HG03565 (cell line): ENCODE results near the gene UBAP1.
A peak's percentile ranks its signal among the peaks of the same experiment; 100 is the strongest.
"Not testable (repeated sequence)": the region's sequence is repeated elsewhere in the genome, so short reads cannot be mapped to it uniquely, and the experiment has no call there.

Source experiments
- ATAC-seq: cut with Tn5 transposase; IDR thresholded peaks from one replicate; pipeline ENCODE4 v1.9.1; 2021; ENCODE audit warnings: mild to moderate bottlenecking, moderate library complexity; ENCODE audit not compliant: unreplicated experiment

Gene UBAP1

DNA sequence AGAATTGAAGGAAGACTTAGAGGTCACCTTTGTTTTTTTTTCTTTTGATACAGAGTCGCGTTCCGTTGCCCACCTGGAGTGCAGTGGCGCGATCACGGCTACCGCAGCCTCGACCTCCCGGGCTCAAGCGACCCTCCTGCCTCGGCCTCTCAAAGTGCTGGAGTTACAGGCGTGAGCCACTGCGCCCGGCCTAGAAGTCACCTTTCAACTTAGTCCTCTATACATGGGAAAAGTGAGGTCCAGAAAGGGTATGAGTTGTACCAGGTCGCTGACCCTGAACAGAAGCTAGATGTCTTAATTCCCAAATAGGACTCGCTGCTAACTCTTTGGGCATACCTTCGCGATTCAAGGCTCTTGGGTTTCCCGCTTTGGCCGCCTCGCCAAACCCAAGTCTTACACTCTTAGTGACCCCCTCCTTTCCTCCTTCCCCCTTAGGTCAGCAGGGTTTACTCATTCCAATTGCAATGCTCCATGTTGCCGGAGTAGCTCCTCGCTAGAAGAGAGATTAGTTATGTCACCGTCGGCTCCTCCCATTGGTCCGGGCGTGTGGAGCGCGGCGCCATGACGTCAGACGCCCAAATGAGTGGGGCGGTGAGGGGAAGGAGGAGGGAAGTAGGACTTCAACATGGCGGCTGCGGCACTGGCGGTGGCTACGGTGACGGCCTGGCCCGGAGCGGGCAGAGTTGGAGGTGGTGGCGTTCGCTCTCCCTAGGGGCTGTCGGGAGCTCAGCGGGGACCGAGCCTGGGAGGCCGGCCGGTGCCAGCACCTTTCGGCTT lies at the start of gene UBAP1:
Gene UBAP1 (plus strand): TSS at position 608 of the 777 bp plus-strand sequence. CDS start 41,872 bp downstream, outside the sequence.
- peak; percentile 95 for ATAC-seq

DNA sequence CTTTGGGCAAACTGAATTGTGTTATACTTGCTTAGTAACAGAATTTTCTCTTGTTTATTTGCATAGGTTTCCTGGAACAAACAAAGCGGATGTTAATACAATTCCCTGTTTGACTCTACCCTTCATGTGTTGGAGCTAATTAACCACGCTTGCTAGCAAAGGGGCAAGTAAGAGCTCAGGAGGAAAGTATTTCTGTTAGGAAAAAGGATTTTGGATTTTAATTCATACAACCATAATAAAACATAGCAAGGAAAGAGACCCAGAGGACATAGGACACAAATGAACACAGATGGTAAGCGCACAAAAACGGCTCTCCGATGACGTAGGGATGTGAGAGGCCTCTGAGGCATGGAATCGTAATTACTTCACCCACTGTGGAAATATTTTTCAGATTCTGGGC lies 47.3 kb upstream of the UBAP1 start:
- no peak for ATAC-seq

DNA sequence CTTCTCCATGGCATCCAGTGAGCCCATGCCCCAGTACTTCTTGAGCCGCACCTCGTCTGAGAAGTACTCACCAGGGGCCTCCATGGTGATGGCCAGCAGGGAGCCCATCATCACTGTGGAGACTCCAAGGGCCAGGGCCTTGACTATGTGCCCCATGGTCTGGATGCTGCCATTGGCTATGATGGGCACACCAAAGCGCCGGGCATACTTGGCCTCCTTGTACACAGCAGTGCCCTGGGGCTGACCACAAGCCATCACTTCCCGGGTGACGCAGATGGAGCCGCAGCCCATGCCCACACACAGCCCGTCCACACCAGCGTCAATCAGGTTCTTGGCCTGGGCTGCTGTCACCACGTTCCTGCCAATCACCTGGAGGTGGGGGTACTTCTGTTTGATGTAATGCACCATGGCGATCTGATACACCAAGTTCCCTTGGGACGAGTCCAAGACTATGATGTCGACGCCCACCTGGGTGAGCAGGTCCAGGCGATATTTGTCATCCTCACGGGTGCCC lies 45.4 kb upstream of the UBAP1 start:
- ATAC-seq = no peak

DNA sequence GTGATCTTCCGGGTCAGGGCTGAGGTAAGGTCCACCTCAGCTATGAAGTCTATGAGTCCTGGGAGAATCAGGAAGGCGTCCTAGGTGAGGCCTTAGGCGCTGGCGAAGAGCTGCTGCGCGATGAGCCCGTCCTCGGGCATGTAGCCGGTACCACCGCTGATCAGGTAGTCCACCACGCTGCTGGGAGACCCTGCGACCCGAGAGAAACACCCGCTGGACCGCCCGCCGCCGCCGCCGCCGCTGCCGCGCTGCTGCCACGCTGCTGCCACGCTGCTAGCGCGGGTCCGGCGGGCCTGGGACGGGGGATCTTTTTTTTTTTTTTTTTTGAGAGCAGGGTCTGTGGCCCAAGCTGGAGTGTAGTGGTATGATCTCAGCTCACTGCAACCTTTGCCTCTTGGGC lies 44.3 kb upstream of the UBAP1 start:
- ATAC-seq = no peak

DNA sequence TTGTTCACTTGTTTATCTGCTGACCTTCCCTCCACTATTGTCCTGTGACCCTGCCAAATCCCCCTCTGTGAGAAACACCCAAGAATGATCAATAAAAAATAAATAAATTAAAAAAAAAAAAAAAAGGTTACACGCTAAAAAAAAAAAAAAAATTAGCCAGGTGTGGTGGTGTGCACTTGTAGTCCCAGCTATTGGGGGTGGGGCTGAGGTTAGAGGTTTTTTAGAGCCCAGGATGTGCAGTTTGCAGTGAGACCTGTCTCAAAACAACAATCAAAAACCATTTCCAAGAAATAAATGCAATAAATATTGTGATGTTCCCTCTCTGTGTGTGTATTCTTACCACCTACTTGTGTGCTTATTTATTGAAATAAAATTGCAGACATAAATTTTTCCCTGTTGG lies 40.2 kb upstream of the UBAP1 start:
- ATAC-seq = not testable (repeated sequence)

DNA sequence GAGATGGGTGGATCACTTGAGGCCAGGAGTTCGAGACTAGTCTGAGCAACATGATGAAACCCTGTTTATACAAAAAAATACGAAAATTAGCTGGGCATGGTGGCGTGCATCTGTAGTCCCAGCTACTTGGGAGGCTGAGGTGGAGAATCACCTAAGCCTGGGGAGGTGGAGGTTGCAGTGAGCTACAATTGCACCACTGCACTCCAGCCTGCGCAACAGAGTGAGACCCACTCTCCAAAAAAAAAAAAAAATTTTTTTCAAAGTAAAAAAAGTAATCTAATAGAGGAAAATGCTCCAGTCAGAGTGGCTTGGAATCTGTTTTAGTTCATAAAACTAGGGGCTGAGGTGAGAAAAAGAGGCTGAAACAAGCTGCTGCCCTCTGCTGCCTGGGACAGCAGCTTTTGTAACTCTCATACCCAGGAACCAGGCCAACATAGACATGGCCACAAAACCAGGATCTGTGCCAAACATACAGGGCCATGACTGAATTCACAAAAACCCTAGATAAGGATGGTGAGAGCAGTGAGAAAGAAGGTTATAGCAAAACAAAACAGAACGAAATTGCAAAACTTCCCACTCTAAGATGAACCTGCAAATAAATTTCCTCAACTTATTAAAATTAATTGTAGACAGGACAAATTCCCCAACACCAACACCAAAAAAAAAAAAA lies 39.2 kb upstream of the UBAP1 start:
- ATAC-seq = no peak

DNA sequence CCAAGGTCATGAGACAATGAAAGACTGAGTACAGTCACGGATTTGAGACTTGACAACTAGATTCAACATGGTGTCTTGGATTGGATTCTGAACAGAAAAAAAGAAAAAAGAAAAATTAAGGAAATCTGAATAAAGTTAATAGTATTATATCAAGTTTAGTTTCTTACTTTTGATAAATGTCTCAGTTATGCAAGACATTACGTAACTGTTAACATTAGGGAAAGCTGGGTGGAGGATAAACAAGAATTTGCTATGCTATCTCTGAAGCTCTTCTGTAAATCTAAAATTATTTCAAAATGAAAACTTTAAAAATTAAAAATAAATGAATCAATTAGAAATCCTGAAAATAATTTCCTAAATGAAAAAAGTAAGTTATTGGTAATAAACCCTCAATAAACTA lies 38.0 kb upstream of the UBAP1 start:
- no peak for ATAC-seq

DNA sequence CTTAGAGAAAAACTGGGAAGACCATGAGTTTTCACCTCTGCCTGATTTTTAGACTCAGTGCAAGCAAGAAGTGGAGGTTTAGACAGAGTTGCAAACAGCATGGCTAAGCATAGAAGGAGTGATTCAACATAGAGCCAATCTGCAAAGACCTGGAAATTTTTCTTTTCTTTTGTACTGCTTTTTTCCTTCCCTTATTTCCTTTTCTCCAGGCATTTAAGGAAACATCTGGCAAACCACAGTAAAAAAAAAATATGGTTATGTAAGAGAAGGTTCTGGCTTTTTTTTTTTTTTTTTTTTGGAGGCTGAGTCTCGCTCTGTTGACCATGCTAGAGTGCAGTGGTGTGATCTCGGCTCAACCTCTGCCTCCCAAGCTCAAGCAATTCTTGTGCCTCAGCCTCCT lies 35.7 kb upstream of the UBAP1 start:
- ATAC-seq = no peak

DNA sequence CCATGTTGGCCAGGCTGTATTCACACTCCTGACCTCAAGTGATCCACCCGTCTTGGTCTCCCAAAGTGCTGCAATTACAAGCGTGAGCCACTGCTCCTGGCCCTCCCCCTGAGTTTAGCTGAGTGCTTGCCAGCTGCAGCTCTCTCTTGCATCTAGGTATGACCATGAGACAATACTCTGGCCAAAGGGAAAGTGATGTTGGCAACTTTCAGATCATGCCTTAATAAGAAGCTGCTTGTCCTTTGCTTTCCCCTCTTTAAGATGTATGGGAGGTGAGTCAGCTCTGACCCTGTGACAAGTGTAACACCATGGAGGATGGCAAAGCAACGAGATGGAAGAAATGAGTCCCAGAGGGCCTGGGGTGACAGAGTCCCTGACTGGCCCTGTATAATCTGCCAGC lies 33.7 kb upstream of the UBAP1 start:
- ATAC-seq = no peak

DNA sequence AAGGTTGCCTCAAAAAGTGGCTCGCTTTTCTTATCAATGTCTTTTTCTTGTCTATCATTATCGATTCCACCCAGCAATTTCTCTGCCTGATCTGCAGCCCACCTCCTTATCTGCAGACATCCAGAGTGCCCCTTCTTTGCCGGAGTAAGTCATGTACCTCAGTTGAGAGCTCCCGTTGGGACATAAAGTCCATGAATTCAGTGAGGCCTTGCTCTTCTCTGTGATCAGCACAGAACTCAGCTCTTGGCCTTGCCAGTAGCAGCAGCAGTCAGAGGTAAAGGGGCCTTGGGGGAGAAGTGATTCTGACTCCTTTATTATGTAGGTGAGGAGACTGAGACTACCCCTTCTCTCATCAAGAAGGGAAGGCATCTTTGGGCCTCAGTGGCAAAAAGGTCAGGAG lies 27.4 kb upstream of the UBAP1 start:
- ATAC-seq = no peak

DNA sequence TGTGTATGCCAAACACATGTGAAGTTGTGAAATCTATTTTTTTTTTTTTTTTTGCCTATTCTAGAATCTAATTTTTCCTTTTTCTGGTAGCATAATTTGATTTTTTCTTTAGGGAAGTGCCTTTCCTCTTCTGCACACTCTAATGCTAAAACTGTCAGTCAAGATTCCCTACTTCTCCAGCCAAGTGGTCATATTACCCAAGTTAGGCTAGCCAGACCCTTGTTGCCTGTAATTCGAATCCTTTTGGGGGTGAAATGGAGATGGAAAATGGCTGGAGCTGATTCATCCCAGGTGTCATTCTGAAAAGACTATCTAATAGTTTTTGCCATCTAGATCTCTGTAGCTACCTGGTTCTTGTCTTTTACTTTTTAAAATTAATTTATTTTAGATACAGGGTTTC lies 24.8 kb upstream of the UBAP1 start:
- ATAC-seq = no peak

DNA sequence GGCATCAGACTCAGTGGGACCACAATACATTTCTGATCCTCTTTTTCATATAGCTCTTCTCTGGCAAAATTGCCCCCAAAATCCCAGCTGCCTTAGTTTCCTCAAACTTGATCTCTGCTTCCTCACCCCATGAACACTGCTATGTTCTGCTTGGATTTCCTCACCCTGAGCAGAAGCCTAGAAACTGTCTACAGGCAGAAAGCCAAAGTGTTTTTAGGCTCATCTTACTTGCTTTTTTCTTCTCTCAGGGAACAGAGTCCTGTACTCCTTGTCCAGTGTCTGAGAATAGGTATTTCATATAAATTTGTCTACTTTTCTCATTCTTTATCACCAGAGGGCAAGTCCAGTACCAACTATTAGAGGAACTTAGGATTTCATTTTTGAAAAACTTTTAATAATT lies 21.5 kb upstream of the UBAP1 start:
- no peak for ATAC-seq

DNA sequence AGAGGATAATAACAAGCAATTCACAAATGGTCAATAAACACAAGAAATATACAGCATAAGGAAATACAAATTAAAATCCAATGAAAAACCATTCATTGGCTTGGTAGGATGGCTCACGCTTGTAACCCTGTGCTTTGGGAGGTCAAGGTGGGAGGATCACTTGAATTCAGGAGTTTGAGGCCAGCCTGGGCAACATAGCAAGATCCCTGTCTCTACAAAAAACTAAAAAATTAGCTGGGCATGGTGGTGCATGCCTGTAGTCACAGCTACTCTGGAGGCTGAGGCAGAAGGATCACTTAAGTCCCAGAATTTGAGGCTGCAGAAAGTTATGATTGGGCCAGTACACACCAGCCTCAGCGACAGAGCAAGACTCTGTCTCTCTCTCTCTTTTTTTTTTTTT lies 20.9 kb upstream of the UBAP1 start:
- ATAC-seq = no peak

DNA sequence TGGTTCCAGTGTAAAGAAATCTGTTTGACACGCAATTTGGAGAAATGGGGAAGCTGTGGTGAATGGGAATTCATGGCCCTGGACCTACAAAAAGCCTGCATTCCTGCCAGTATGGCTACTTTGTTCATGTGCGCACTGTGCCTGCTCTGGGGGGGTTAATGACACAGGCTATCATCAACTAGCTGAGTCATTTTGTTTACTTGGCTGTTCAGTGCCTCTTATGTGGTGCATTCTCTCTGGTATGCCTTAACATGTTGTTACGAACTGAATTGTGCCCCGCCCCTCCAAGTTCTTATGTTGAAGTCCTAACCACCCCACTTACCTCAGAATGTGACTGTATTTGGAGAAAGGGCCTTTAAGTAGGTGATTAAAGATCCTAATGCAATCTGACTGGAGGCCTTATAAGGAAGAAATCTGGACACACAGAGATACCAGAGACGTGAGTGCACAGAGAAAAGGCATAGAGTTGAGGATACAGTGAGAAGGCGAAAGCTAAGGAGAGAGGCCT lies 20.4 kb upstream of the UBAP1 start:
- ATAC-seq = no peak

DNA sequence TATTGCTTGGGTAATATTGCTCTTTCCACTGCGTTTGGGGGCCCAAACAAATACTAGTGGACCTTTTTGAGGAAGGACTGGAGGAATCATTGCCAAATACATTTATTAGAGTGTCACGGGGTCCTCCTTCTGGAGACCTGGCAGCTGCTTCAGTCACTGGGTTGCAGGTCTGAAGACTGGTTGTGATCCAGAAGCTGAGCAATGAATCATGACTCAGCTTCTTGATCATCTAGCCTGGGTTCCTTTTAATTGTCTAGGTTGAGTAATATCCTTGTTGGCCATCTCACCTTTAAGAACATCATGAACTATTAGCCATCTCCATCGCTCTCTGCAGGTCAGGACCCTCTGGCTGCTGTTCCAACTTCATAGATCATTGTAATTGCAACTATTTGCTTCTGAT lies 15.4 kb upstream of the UBAP1 start:
- no peak for ATAC-seq

DNA sequence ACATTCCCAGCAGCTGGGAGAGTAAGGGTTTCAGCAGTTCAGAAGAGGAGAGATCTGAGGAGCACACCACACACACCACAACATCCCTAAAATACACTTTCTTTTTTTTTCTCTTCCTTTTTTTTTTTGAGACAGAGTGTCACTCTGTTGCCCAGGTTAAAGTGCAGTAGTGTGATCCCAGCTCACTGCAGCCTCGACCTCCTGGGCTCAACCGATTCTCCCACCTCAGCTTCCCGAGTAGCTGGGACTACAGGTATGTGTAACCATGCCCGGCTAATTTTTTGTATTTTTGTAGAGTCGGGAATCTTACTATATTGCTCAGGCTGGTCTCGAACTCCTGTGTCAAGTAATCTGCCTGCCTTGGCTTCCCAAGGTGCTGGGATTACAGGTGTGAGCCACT lies 9.7 kb upstream of the UBAP1 start:
- ATAC-seq = no peak

DNA sequence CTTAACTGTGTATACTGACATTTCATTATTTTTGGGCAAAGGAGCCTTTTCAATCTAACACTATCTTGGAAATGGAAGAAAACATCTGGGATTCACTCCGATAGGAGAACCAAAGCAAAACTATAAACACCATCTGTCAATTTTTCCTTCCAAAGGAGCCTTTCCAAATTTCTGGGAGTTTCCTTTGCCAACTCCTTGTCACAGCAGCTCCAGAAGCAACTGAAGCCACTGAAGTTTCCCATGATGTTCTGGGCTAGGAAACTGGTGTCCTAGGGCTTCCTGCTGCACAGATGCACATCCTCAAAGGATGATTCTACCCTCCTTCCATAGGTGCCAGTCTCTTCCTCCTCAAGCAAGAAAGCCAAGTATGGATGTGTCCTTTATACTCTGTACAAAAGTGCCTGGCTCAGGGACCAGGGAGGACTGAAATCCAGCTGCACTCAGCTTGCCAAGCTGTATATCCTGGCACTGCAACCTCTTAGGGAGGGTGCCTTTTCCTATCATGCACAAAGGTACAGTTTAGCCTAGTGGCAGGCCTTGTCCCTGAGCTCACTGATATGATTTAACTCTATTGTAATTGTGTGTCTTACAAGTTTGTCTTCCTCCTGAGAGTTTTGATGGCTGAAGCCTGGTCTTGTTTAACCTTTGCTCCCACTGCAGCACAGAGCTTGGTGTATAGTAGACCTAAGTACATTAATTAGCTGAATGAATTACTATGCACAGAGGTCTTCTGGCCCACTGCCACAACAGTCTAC lies 8.4 kb upstream of the UBAP1 start:
- ATAC-seq = no peak

DNA sequence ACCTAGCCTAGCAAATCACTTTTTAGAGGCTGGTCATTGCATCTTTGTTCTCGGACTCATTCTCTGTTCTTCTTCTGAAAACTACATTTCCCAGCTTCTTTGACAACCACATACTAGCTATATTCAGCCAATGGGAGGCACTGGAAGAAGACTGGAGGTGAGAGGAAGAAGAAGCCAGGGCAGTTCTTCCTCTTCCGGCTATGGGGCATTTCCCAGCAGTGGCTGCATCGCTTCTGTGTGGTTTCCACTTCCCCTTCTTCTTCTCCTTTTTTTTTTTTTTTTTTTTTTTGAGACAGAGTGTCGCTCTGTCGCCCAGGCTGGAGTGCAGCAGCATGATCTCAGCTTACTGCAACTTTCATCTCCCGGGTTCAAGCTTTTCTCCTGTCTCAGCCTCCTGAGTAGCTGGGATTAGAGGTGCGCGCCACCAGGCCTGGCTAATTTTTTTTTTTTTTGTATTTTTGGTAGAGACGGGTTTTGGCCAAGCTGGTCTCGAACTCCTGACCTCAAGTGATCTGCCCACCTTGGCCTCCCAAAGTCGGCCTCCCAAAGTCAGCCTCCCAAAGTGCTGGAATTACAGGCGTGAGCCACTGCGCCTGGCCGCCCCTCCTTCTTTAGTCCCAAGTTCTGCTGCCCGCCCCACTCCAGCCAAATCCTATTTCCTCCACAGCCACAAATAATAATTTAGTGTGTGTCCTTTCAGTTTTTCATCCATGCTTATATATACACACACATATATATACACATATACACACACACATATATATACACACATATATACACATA lies 6.9 kb upstream of the UBAP1 start:
- peak; percentile 71 for ATAC-seq

DNA sequence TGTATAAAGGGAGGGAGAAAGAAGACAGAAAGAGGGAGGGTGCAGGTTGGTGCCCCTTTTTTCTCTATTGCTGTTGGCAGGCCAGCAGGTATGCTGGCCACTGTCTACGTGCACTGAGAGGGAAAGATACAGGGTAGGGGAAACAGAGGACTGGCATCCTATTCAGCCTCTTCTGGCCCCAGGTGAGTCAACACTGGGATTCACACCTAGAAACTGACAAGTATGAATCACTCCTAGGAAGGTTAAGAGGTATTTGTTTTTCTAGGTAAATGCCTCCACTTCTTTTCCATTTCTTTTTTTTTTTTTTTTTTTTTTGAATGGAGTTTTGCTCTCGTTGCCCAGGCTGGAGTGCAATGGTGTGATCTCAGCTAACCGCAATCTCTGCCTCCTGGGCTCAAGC lies 2.8 kb upstream of the UBAP1 start:
- no peak for ATAC-seq

DNA sequence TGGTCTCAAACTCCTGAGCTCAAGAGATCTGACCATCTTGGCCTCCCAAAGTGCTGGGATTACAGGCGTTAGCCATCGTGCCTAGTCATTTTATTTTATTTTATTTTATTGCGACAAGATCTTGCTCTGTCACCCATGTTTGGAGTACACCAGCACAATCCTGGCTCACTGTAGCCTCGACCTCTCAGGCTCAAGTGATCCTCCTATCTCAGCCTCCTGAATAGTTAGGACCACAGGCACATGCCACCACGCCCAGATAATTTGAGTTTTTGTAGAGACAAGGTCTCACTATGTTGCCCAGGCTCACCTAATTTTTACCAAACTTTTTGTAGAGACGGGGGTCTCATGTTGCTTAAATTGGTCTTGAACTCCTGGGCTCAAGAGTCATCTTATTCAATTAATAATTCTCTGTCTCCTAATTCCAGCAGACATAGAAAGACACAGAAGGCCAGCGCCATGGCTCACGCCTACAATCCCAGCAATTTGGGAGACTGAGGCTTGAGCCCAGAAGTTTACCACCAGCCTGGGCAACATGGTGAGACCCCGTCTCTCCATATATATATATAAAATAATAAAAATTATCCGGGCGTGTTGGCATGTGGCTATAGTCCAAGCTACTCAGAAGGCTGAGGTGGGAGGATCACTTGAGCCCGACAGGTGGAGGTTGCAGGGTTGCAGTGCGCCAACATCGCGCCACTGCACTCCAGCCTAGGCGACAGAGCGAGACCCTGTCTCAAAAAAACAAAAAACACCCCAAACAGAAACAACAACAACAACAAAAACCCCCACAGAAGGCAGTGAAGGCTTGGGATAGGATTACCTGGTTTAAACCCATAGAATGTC lies 1.0 kb upstream of the UBAP1 start:
- ATAC-seq = no peak
